ENCODE data around the gene ENTPD1.

DNA sequence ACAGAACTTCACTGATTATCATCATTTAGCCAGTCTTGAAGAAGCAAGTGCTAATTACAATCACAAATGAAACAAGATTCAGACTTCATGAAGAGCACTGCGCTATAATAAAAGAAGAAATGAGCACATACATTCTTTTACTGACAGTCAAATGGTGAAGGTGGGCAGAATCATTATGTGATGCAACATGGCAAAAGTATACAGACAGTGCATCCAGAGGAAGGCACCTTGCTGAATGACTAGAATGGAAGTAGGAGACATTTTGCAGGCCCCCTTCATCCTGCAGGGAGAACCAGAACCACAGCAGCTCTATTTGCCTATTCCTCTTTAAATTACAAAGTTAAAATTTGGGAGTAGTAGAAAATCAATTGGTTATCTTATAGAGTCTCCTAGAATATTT is 120.8 kb downstream of the ENTPD1 start:
- TF ChIP-seq, protein P1, sequence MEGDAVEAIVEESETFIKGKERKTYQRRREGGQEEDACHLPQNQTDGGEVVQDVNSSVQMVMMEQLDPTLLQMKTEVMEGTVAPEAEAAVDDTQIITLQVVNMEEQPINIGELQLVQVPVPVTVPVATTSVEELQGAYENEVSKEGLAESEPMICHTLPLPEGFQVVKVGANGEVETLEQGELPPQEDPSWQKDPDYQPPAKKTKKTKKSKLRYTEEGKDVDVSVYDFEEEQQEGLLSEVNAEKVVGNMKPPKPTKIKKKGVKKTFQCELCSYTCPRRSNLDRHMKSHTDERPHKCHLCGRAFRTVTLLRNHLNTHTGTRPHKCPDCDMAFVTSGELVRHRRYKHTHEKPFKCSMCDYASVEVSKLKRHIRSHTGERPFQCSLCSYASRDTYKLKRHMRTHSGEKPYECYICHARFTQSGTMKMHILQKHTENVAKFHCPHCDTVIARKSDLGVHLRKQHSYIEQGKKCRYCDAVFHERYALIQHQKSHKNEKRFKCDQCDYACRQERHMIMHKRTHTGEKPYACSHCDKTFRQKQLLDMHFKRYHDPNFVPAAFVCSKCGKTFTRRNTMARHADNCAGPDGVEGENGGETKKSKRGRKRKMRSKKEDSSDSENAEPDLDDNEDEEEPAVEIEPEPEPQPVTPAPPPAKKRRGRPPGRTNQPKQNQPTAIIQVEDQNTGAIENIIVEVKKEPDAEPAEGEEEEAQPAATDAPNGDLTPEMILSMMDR (IDR thresholded peaks at IDR 0.05), result no peak
- TF ChIP-seq POLR2AphosphoS5 (IDR thresholded peaks at IDR 0.05) (no peak), POLR2A (IDR thresholded peaks at IDR 0.05) (no peak), EP300 (IDR thresholded peaks at IDR 0.05) (no peak)

Measured in upper lobe of left lung (tissue), 4 donors.